Central memory CD4-positive, alpha-beta T cell (primary cell): ENCODE results near the gene DNAJC17.

Experiments
- DNase-seq: peaks from one replicate; pipeline ENCODE4 v3.0.0; 2022
- total RNA-seq, 3 experiments: gene quantifications; one replicate each; lab custom pipeline; 2026; lab: John Stamatoyannopoulos, UW

DNAJC17 gene
- total RNA-seq, result 22.3 to 24.5 (median 23.3) reads per million in 3 experiments

GRCh38 chr15:40807028-40807887 is at the start of gene DNAJC17, which contains the start of gene ZFYVE19:
Gene DNAJC17, minus strand, starts transcription at chr15:40807473. Its CDS starts 27 bp downstream, at chr15:40807446.
Gene ZFYVE19, plus strand, starts transcription at chr15:40807089. Its CDS starts 501 bp downstream, at chr15:40807590.
- peak; percentile 91 for DNase-seq

GRCh38 chr15:40856746-40857145 is 49.5 kb upstream of the DNAJC17 start:
- no peak for DNase-seq

- DNase-seq, result no peak
Measured at GRCh38 chr15:40855706-40856234, 48.5 kb upstream of the DNAJC17 start.

GRCh38 chr15:40854161-40854560 is 46.9 kb upstream of the DNAJC17 start:
- DNase-seq, result no peak

- no peak for DNase-seq
Measured at GRCh38 chr15:40853241-40853890, 46.1 kb upstream of the DNAJC17 start.

GRCh38 chr15:40852529-40852928 is 45.3 kb upstream of the DNAJC17 start:
- no peak for DNase-seq

GRCh38 chr15:40850576-40851112 is 43.4 kb upstream of the DNAJC17 start:
- no peak for DNase-seq

GRCh38 chr15:40847223-40847961 is 40.1 kb upstream of the DNAJC17 start:
- DNase-seq, result no peak

GRCh38 chr15:40846841-40847222 is 39.6 kb upstream of the DNAJC17 start:
- DNase-seq, result no peak

GRCh38 chr15:40845511-40846284 is 38.4 kb upstream of the DNAJC17 start:
- DNase-seq, result no peak

GRCh38 chr15:40845036-40845435 is 37.8 kb upstream of the DNAJC17 start:
- no peak for DNase-seq

GRCh38 chr15:40844696-40845030 is 37.4 kb upstream of the DNAJC17 start:
- peak; percentile 29 for DNase-seq

- DNase-seq, result no peak
Measured at GRCh38 chr15:40843885-40844695, 36.8 kb upstream of the DNAJC17 start, which contains the start of gene SPINT1. Gene SPINT1, plus strand, starts transcription at chr15:40844048. Its CDS starts 507 bp downstream, at chr15:40844555.

GRCh38 chr15:40843261-40843884 is 36.1 kb upstream of the DNAJC17 start:
- DNase-seq, result no peak

- DNase-seq, result no peak
Measured at GRCh38 chr15:40841741-40842140, 34.5 kb upstream of the DNAJC17 start.

GRCh38 chr15:40838756-40839155 is 31.5 kb upstream of the DNAJC17 start:
- DNase-seq, result no peak

- no peak for DNase-seq
Measured at GRCh38 chr15:40836020-40836419, 28.7 kb upstream of the DNAJC17 start.

GRCh38 chr15:40832903-40833302 is 25.6 kb upstream of the DNAJC17 start:
- DNase-seq, result no peak

GRCh38 chr15:40831861-40832260 is 24.6 kb upstream of the DNAJC17 start:
- no peak for DNase-seq

GRCh38 chr15:40830884-40831283 is 23.6 kb upstream of the DNAJC17 start:
- no peak for DNase-seq
